Suprapubic skin (tissue), 3 donors: Measurements from ENCODE around the gene LRMDA.
"Not testable (repeated sequence)": the region's sequence is repeated elsewhere in the genome, so short reads cannot be mapped to it uniquely, and the experiment has no call there.

Experiments
- EP300 ChIP-seq: sonication (generic); formaldehyde crosslinking; IDR thresholded peaks from one replicate; pipeline ENCODE4 v1.6.1; 2017; ENCODE audit warnings: antibody characterized with exemption
- TF ChIP-seq, protein P1 (sequence below), 2 donors: fragments of 200-600 bp in 1 of 2; fragments of 450-650 bp in 1 of 2; sonication (generic) in 1 of 2; IDR thresholded peaks; one replicate each; pipeline ENCODE4 v1.5.1; 2016 to 2019; ENCODE audit warnings: antibody characterized with exemption in 2 of 2, mild to moderate bottlenecking in 1 of 2, moderate library complexity in 1 of 2

GRCh38 chr10:75519213-75519612, 87.8 kb downstream of the LRMDA start:
- TF ChIP-seq, protein P1, sequence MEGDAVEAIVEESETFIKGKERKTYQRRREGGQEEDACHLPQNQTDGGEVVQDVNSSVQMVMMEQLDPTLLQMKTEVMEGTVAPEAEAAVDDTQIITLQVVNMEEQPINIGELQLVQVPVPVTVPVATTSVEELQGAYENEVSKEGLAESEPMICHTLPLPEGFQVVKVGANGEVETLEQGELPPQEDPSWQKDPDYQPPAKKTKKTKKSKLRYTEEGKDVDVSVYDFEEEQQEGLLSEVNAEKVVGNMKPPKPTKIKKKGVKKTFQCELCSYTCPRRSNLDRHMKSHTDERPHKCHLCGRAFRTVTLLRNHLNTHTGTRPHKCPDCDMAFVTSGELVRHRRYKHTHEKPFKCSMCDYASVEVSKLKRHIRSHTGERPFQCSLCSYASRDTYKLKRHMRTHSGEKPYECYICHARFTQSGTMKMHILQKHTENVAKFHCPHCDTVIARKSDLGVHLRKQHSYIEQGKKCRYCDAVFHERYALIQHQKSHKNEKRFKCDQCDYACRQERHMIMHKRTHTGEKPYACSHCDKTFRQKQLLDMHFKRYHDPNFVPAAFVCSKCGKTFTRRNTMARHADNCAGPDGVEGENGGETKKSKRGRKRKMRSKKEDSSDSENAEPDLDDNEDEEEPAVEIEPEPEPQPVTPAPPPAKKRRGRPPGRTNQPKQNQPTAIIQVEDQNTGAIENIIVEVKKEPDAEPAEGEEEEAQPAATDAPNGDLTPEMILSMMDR (IDR thresholded peaks at IDR 0.05): not testable (repeated sequence)
- not testable (repeated sequence) for TF ChIP-seq EP300
